Measurements from ENCODE around the gene PCSK9.

DNA sequence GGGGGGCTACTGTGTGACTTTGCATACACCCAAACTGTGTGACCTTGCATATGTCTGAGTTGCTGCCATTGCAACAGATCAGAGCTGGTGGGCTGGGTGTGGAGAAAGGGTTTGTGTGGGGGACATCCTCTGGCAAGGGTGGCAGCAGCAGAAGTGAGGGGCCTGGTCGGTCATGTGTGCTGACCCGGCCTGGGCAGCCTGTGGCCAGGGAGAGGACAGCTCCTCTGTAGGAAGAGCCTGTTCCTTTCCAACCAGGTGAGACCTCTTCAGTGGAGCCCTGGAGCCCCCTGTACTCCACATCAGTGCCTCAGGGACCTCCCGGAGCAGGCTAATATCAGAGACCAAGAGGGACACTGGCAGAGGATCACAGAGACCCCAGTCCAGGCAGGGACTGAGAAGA is 8.3 kb downstream of the PCSK9 start:
- no peak for TF ChIP-seq CTCF (IDR thresholded peaks at IDR 0.05)
- TF ChIP-seq, protein P1, sequence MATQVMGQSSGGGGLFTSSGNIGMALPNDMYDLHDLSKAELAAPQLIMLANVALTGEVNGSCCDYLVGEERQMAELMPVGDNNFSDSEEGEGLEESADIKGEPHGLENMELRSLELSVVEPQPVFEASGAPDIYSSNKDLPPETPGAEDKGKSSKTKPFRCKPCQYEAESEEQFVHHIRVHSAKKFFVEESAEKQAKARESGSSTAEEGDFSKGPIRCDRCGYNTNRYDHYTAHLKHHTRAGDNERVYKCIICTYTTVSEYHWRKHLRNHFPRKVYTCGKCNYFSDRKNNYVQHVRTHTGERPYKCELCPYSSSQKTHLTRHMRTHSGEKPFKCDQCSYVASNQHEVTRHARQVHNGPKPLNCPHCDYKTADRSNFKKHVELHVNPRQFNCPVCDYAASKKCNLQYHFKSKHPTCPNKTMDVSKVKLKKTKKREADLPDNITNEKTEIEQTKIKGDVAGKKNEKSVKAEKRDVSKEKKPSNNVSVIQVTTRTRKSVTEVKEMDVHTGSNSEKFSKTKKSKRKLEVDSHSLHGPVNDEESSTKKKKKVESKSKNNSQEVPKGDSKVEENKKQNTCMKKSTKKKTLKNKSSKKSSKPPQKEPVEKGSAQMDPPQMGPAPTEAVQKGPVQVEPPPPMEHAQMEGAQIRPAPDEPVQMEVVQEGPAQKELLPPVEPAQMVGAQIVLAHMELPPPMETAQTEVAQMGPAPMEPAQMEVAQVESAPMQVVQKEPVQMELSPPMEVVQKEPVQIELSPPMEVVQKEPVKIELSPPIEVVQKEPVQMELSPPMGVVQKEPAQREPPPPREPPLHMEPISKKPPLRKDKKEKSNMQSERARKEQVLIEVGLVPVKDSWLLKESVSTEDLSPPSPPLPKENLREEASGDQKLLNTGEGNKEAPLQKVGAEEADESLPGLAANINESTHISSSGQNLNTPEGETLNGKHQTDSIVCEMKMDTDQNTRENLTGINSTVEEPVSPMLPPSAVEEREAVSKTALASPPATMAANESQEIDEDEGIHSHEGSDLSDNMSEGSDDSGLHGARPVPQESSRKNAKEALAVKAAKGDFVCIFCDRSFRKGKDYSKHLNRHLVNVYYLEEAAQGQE (IDR thresholded peaks at IDR 0.05; ENCODE audit: insufficient read depth in 1 of 2, low read depth in 2 of 2, low read length in 1 of 2), result no peak
- TF ChIP-seq POLR2AphosphoS5 (IDR thresholded peaks at IDR 0.05; ENCODE audit: low read depth, low read length), result no peak
- no peak for TF ChIP-seq SIN3A (IDR thresholded peaks at IDR 0.05; ENCODE audit: borderline replicate concordance, insufficient read depth, low read depth, low read length)
- TF ChIP-seq TCF7L2 (IDR thresholded peaks at IDR 0.05; ENCODE audit: low read depth, low read length), result no peak

Measured in Panc1 (cell line).